HepG2 (cell line): ENCODE measurements around the gene MAST1. TPM values are rescaled to one million over a fixed set of nuclear protein-coding genes. Genes with fewer than 3 reads are reported as not detected.

Experiments
- ELF1 ChIP-seq: sonication (generic); formaldehyde crosslinking; IDR thresholded peaks from 2 replicates; pipeline ENCODE4 v1.4.0; 2020; ENCODE audit warnings: missing genetic modification reagents
- ELF3 ChIP-seq: IDR thresholded peaks from 2 replicates; pipeline ENCODE4 v1.6.1; 2016; ENCODE audit warnings: missing genetic modification reagents, missing compliant biosample characterization
- MTA3 ChIP-seq: sonication (generic); formaldehyde crosslinking; IDR thresholded peaks from 2 replicates; pipeline ENCODE4 v1.4.0; 2020; ENCODE audit warnings: missing genetic modification reagents
- NR2F2 ChIP-seq: IDR thresholded peaks from 2 replicates; pipeline ENCODE4 v1.6.1; 2012; ENCODE audit warnings: low read depth, inconsistent platforms, borderline replicate concordance
- SNAPC4 ChIP-seq: sonication (generic); formaldehyde crosslinking; IDR thresholded peaks from 2 replicates; pipeline ENCODE4 v1.4.0; 2020; ENCODE audit warnings: mild to moderate bottlenecking, missing genetic modification reagents
- ZNF280D ChIP-seq: sonication (generic); formaldehyde crosslinking; IDR thresholded peaks from 2 replicates; pipeline ENCODE4 v1.5.1; 2020; ENCODE audit warnings: mild to moderate bottlenecking, missing genetic modification reagents
- ZNF530 ChIP-seq: sonication (generic); formaldehyde crosslinking; IDR thresholded peaks from 2 replicates; pipeline ENCODE4 v1.5.0; 2020; ENCODE audit warnings: low read depth, mild to moderate bottlenecking, missing genetic modification reagents
- ZNF574 ChIP-seq: sonication (generic); formaldehyde crosslinking; IDR thresholded peaks from 2 replicates; pipeline ENCODE4 v1.4.0; 2020; ENCODE audit warnings: missing genetic modification reagents
- ZNF652 ChIP-seq: IDR thresholded peaks from 2 replicates; pipeline ENCODE4 v1.6.1; 2016; ENCODE audit warnings: low read depth, borderline replicate concordance
- ZNF670 ChIP-seq: sonication (generic); formaldehyde crosslinking; IDR thresholded peaks from 2 replicates; pipeline ENCODE4 v1.8.0; 2022; ENCODE audit warnings: mild to moderate bottlenecking, missing genetic modification reagents, borderline replicate concordance
- ZNF709 ChIP-seq: sonication (generic); formaldehyde crosslinking; IDR thresholded peaks from 2 replicates; pipeline ENCODE4 v1.5.0; 2020; ENCODE audit warnings: mild to moderate bottlenecking, missing genetic modification reagents
- ZNF775 ChIP-seq: sonication (generic); formaldehyde crosslinking; IDR thresholded peaks from 2 replicates; pipeline ENCODE4 v1.4.0; 2020; ENCODE audit warnings: missing genetic modification reagents, mild to moderate bottlenecking, moderate library complexity, borderline replicate concordance
- ZNF782 ChIP-seq: sonication (generic); formaldehyde crosslinking; IDR thresholded peaks from 2 replicates; pipeline ENCODE4 v1.4.0; 2020; ENCODE audit warnings: missing genetic modification reagents, mild to moderate bottlenecking, borderline replicate concordance
- polyA plus RNA-seq, 8 experiments: library from polyadenylated mRNA; depleted of rRNA in 3 of 8; stranded (reverse) in 7 of 8; unstranded in 1 of 8; fragments of >200 nt; fragmentation: Illumina TruSeq in 4 of 8; extraction: Trizol in 4 of 8; gene quantifications; 2 replicates each; pipeline versions ENCODE4 v1.2.1 to v1.2.3, GENCODE V29; 2011 to 2016; ENCODE audit warnings: low read depth in 4 of 8, missing spikeins in 1 of 8, mixed read lengths in 1 of 8; ENCODE audit not compliant: insufficient read depth in 1 of 8
- total RNA-seq, 5 experiments: library from RNA; depleted of rRNA; stranded (reverse); fragments of >200 nt; fragmentation: Illumina TruSeq; extraction: Trizol; gene quantifications; 2 replicates each; pipeline ENCODE4 v1.2.3, GENCODE V29; 2016; ENCODE audit warnings: low read depth in 1 of 5
- TF ChIP-seq, protein P1 (sequence below): sonication (generic); formaldehyde crosslinking; IDR thresholded peaks from 2 replicates; pipeline ENCODE4 v1.9.0; 2021; ENCODE audit warnings: missing genetic modification reagents, mild to moderate bottlenecking, borderline replicate concordance
- TF ChIP-seq, protein P2 (sequence below): sonication (generic); formaldehyde crosslinking; IDR thresholded peaks from 2 replicates; pipeline ENCODE4 v1.4.0; 2020; ENCODE audit warnings: missing genetic modification reagents

MAST1 gene
- total and polyA plus RNA-seq, 2 of the 13 experiments (the other 11 are each of a cell fraction or from before 2014, with no cell fraction given): 0.73 to 4.7 TPM

DNA sequence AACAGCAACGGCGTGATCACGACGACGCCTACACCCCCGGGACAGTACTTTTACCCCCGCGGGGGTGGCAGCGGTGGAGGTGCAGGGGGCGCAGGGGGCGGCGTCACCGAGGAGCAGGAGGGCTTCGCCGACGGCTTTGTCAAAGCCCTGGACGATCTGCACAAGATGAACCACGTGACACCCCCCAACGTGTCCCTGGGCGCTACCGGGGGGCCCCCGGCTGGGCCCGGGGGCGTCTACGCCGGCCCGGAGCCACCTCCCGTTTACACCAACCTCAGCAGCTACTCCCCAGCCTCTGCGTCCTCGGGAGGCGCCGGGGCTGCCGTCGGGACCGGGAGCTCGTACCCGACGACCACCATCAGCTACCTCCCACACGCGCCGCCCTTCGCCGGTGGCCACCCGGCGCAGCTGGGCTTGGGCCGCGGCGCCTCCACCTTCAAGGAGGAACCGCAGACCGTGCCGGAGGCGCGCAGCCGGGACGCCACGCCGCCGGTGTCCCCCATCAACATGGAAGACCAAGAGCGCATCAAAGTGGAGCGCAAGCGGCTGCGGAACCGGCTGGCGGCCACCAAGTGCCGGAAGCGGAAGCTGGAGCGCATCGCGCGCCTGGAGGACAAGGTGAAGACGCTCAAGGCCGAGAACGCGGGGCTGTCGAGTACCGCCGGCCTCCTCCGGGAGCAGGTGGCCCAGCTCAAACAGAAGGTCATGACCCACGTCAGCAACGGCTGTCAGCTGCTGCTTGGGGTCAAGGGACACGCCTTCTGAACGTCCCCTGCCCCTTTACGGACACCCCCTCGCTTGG is 46.1 kb upstream of the MAST1 start (continued):
- TF ChIP-seq ELF3 (CRISPR knock-in tag) (peak; percentile 72), SNAPC4 (no peak), ZNF530 (CRISPR knock-in tag) (no peak), NR2F2 (no peak; the same call in 1 of the 2 replicates), ELF1 (peak; percentile 81), ZNF652 (CRISPR knock-in tag) (no peak), ZNF782 (CRISPR knock-in tag) (peak; percentile 61; the same call in 1 of the 2 replicates), ZNF574 (CRISPR knock-in tag) (peak; percentile 81), ZNF775 (CRISPR knock-in tag) (no peak), ZNF709 (CRISPR knock-in tag) (peak; percentile 90; the same call in 1 of the 2 replicates), MTA3 (no peak), ZNF280D (no peak), ZNF670 (CRISPR knock-in tag) (no peak)
- TF ChIP-seq, protein P1, sequence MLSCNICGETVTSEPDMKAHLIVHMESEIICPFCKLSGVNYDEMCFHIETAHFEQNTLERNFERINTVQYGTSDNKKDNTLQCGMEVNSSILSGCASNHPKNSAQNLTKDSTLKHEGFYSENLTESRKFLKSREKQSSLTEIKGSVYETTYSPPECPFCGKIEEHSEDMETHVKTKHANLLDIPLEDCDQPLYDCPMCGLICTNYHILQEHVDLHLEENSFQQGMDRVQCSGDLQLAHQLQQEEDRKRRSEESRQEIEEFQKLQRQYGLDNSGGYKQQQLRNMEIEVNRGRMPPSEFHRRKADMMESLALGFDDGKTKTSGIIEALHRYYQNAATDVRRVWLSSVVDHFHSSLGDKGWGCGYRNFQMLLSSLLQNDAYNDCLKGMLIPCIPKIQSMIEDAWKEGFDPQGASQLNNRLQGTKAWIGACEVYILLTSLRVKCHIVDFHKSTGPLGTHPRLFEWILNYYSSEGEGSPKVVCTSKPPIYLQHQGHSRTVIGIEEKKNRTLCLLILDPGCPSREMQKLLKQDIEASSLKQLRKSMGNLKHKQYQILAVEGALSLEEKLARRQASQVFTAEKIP: no peak
- TF ChIP-seq, protein P2, sequence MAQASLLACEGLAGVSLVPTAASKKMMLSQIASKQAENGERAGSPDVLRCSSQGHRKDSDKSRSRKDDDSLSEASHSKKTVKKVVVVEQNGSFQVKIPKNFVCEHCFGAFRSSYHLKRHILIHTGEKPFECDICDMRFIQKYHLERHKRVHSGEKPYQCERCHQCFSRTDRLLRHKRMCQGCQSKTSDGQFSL (CRISPR knock-in tag): no peak; the same call in 1 of the 2 replicates
